ENCODE results near the gene EML3.
"Not testable (repeated sequence)": the region's sequence is repeated elsewhere in the genome, so short reads cannot be mapped to it uniquely, and the experiment has no call there.

Gene EML3

DNA sequence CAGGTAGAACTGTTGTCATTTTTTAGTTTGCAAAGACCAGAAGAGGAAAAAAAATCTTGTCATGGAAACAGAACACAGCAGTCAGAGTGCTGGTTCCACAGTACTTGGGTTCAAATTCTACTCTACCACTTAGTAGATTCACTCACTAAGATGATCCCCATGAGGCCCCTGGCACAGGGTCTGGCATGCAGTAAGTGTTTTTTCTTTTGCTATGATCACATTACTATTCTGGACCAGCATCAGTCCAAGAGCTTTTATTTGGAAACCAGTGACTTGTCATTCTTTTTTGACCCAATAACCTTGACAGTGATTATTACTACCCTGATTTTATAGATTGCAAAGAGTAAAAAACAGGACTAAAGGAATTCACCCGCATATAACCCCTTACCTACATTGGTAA, 43.0 kb downstream of the EML3 start:
- DNase-seq: no peak

DNA sequence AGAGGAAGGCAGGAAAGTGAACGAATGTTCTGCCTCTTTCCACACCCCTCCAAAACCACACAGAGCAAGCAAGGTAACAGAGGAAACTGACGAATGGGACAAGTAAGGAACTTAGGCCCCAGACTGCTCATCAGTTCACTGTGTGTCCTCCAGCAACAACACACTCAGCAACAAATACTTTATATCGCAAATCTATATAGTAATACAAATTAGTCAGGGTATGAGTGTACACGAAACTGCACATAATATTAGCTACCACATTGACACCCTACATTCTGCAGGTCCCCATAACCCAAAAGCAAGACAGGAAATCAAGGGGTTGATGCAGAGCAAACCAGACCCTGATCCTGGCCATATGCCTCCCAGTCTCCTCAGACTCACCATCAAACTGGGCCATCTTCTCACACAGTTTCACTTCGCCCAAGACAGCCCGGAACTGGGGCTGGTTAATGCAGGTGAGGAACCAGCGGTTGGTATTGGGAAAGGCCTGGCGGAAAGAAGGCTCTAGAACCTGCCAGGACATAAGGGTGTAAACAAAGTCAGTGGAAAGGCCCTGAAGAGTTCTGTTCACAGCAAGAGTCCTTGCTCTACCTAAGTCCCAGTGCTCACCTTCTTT, 45.4 kb downstream of the EML3 start:
- DNase-seq: no peak

DNA sequence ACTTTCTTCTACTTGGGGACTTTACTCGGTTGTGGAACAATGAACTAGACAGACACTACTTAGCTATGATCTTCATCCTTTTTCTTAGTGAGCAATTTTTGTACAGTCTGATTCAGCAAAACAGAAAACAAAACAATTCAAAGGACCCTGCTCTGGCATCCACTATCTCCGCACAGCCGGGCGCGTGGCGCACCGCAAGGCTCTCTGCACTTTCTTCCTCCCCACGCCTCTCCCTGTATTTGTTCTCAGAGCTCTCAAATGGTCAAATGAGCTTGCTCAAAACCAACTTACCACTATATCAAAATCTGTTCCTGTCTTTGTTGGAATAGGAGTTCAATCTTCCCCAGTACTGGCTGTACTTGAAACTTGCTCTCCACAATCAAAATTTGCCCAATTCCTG, 46.3 kb downstream of the EML3 start:
- no peak for DNase-seq

DNA sequence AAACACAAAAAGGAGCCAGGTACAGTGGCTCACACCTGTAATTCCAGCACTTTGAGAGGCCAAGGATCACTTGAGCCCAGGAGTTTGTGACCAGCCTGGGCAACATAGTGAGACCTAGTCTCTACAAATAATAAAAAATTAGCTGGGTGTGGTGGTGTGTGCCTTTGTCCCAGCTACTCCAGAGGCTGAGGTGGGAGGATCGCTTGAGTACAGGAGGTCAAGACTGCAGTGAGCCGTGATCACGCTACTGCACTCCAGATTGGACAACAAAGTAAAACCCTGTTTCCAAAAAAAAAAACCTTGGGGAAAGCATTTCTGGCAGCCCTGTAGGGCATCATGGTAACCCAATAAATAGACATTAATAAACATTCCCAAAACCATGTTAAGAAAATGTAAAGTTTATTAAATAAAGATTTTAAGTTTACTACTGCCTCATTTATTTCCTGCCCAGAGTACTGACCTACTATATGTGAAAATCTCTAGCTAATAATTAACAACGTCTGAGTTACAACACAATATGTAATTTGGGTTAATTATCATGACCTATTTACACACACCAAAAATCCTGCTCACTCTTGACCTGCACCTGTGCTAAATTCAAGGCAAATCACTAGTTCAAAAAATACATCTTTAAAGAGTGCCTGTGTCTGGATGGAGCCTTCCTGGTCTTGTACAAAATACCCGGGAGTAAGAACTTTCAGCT, 47.3 kb downstream of the EML3 start:
- no peak for DNase-seq

GRCh38 chr11:62561677-62562230, 50.8 kb downstream of the EML3 start:
- not testable (repeated sequence) for DNase-seq

- DNase-seq: no peak
Measured at GRCh38 chr11:62560566-62561103, 51.9 kb downstream of the EML3 start.

GRCh38 chr11:62559626-62560025, 52.9 kb downstream of the EML3 start:
- DNase-seq: not testable (repeated sequence)

DNA sequence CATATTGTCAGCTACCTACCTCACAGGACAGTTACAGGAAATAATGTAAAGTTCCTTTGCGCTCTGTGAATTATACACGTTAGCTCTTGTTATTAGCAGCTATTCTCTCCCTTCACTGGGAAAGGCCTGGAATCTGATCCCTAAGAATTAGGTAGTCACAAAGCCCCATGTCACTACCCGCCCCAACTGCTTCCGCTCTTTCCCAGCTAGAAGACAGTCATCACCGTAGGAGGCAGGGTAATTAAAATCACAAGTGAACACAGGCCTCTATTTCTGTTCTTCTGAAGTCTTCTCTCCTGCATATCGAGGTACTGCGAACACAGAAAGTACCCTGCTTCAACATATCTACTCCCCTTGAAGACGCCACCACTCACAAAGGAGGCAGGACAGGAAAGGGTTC, 53.4 kb downstream of the EML3 start:
- no peak for DNase-seq

GRCh38 chr11:62558669-62559068, 53.9 kb downstream of the EML3 start:
- DNase-seq: no peak

- DNase-seq: no peak
Measured at GRCh38 chr11:62556875-62557631, 55.5 kb downstream of the EML3 start.

- DNase-seq: peak in 1 of 2 experiments; percentile 45
Measured at GRCh38 chr11:62556108-62556874, 56.3 kb downstream of the EML3 start.

- no peak for DNase-seq
Measured at GRCh38 chr11:62555464-62556107, 57.0 kb downstream of the EML3 start.

DNA sequence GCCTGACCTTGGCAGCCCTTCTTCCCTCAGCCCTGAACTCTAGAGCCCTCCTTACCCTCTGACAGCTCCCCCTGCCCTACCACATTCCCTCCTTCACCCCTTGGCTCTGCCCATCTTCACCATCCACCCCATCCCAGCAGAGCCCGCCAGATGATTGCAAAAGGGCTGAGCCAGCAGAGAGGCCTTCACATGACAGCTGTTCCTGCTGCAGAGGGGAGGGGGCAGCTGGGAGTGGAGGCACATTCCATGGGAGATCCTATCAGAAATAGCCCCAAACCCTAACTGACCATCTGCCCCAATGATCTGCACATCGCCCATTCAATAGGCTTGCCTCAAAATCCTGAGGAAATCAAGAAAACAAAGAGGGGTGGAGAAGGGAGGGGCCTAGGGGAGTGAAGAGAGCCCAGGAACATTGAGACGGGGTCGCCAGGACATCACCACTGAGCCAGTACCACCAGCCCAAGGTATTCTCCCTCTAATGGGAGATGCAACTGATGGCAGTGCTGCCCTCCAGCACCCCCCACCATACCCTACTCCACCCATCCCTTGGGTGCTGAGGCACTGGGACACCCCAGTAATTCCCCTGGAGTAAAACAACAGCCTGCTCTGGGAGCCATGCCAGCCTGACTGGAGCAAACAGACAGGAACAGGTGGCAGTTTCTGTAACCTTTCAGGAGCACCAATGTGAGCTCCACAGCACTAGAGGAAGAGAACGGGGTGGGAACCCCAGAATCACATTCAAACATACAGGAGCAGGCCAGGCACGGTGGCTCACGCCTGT, 58.0 kb downstream of the EML3 start:
- no peak for DNase-seq

DNA sequence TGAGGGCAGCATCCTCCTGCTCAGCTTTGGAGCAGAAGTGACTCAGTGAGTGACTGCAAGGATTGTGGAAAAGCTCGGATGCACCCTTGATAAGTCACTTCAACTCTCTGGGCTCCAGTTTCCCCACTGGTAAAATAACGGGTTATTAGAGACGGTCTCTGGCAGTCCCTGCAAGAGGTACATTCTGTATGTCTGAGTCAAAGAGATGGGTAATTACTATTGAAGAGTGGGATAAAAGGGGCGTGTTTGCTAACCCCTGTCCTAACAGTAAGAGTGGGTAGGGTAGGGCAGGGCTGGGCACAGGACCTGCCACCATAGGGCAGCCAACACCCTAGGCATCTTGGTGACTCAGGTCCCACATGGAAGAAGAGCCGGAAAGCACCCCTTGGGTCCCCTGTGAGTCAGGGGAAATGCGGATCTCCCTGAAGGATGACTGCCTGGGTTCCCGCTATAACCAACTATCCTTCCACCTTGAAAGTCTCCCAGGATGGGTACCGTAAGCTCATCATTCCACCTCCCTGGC, 58.7 kb downstream of the EML3 start:
- no peak for DNase-seq

DNA sequence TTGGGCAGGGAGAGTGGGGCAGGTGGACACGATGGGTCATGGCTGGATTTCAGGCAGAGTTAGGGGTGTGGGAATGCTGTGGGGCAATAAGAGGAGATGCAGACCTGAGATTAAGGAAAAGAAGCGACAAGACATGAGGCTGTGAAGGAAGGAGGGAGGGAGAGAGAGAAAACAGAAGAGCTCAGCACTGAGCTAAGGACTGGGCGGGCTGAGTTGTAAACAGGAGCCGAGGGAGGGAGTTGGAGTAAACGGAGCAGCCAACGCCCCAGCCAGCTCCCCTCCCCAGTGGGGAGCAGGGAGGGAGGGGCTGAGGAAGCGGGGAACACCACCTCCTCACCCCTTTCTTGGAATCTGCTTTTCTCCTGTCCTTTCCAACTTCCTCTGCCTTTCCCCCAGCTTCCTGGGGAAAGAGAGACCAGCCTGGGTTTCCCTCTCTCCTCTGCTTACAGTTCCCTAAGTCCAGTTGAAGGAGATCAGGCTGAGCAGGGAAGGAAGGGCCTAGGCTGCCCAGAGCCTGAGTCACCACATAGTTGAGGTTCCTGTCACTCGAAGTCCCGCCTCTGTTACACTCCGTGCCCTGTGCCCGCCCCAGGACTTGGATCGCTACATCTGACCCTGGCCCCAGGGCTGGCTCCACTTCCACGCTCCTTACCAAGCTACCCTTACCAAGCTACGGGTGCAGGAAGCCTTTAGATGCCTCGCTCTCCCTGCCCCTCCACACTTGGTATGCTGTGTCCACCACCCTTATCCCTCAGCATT, 59.3 kb downstream of the EML3 start:
- no peak for DNase-seq

- DNase-seq: no peak
Measured at GRCh38 chr11:62552485-62553079, 60.0 kb downstream of the EML3 start.
